Activated T-cell treated with anti-CD3 and anti-CD28 coated beads, Interleukin-2, amount 50 U/mL, for 24 hours (primary cell): Measurements from ENCODE around the gene LAP3.

ENCODE experiments used
- DNase-seq: peaks from one replicate; pipeline ENCODE4 v3.0.0-alpha.2; 2020
- H3K27ac Mint-ChIP-seq: 2 replicates; pipeline ENCODE4 v1.8.0; 2020; ENCODE audit warnings: mild to moderate bottlenecking, mixed read lengths
- H3K27me3 Mint-ChIP-seq: 2 replicates; pipeline ENCODE4 v1.8.0; 2020; ENCODE audit warnings: mixed read lengths
- H3K36me3 Mint-ChIP-seq: 2 replicates; pipeline ENCODE4 v1.8.0; 2020; ENCODE audit warnings: low read depth, mixed read lengths
- H3K4me1 Mint-ChIP-seq: 2 replicates; pipeline ENCODE4 v1.8.0; 2020; ENCODE audit warnings: low read depth, mixed read lengths
- H3K4me3 Mint-ChIP-seq: 2 replicates; pipeline ENCODE4 v1.8.0; 2020; ENCODE audit warnings: mild to moderate bottlenecking, moderate library complexity, mixed read lengths
- H3K9me3 Mint-ChIP-seq: 2 replicates; pipeline ENCODE4 v1.8.0; 2020; ENCODE audit warnings: mixed read lengths

Gene LAP3

DNA sequence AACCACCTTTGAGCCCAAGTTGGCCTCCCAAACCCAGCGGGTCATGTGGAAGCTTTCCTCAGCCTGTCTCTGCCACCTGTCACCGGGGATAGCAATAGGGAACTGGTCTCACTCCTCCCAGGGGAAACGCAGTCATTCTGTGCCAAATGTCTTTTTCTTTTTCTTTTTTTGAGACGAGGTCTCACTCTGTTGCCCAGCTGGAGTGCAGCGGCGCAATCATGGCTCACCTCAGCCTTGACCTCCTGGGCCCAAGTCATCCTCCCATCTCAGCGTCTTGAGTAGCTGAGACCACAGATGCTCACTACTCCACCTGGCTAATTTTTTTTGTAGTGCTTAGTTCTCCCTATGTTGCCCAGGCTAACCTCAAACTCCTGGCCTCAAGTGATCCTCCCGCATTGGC, 77.7 kb downstream of the LAP3 start:
- no peaks in the 10 kb centered on the region for H3K27me3 Mint-ChIP-seq

DNA sequence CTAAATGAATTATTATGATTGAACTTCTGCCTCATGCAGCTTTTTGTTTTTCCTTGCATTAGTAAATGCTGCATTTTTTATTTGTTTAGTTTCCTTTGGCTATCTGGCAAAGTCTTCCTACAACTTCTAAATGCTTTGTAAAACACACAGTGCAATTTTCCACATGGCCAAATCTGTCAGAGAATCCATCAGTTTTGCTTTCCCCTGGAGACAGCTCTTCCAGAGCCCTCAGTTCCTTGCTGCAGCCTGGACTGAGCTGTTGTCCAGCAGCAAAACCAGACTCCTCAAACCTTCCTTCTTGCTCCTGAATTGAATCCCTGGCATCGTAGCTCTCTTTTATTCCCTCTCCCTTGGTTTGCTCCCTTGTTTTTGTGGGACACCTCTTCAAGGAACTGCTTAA, 80.1 kb downstream of the LAP3 start:
- H3K4me3 Mint-ChIP-seq, result no peak overlapping the region
- H3K27ac Mint-ChIP-seq, result no peak overlapping the region
- DNase-seq, result no peak
- H3K4me1 Mint-ChIP-seq, result no peaks in the 10 kb centered on the region
- no peaks in the 10 kb centered on the region for H3K9me3 Mint-ChIP-seq
- H3K36me3 Mint-ChIP-seq, result no peaks in the 10 kb centered on the region
- H3K27me3 Mint-ChIP-seq, result no peaks in the 10 kb centered on the region

More for the DNA sequence above, 77.7 kb downstream of the LAP3 start:
- Mint-ChIP-seq H3K27ac (no peak overlapping the region), H3K4me3 (no peak overlapping the region), H3K36me3 (no peaks in the 10 kb centered on the region), H3K4me1 (peaks cover 8% of the 10 kb centered on the region), H3K9me3 (no peaks in the 10 kb centered on the region)
- no peak for DNase-seq
